K562 (cell line): ENCODE measurements around the gene CPM. TPM values are rescaled to one million over a fixed set of nuclear protein-coding genes. Genes with fewer than 3 reads are reported as not detected.

Source experiments
- ATF6 ChIP-seq: sonication (generic); formaldehyde crosslinking; IDR thresholded peaks from 2 replicates; pipeline ENCODE4 v1.4.0; 2020; ENCODE audit warnings: mild to moderate bottlenecking, missing genetic modification reagents
- CBX2 ChIP-seq: fragments of 200-600 bp; sonication (generic); IDR thresholded peaks from one replicate; pipeline ENCODE4 v1.6.1; 2012; ENCODE audit warnings: mild to moderate bottlenecking, low read length, inconsistent platforms; ENCODE audit not compliant: insufficient read depth, poor library complexity, severe bottlenecking
- DACH1 ChIP-seq: fragments of 450-650 bp; IDR thresholded peaks from 2 replicates; pipeline ENCODE4 v1.6.1; 2018; ENCODE audit not compliant: partially characterized antibody
- DIDO1 ChIP-seq: fragments of 450-650 bp; IDR thresholded peaks from 2 replicates; pipeline ENCODE4 v1.6.1; 2016; ENCODE audit warnings: low read depth, missing biosample characterization, missing genetic modification characterization
- GABPB1 ChIP-seq: sonication (generic); formaldehyde crosslinking; IDR thresholded peaks from 2 replicates; pipeline ENCODE4 v1.8.0; 2022; ENCODE audit warnings: mild to moderate bottlenecking, missing genetic modification reagents
- HMBOX1 ChIP-seq: sonication (generic); IDR thresholded peaks from 2 replicates; pipeline ENCODE4 v1.6.1; 2016
- HOMEZ ChIP-seq: fragments of 250-450 bp; sonication (Bioruptor Pico); IDR thresholded peaks from 2 replicates; pipeline ENCODE4 v1.4.0; 2020; ENCODE audit warnings: mild to moderate bottlenecking, moderate library complexity
- JUN ChIP-seq, 2 experiments: sonication (generic) in 1 of 2; formaldehyde crosslinking in 1 of 2; IDR thresholded peaks; 2 replicates each; pipeline versions ENCODE4 v1.6.1 to v1.8.0; 2012 to 2022; ENCODE audit warnings: borderline replicate concordance in 2 of 2, mild to moderate bottlenecking in 2 of 2, improper control_type of control experiment in 1 of 2, low read depth in 1 of 2, low read length in 1 of 2, missing genetic modification reagents in 1 of 2
- NR2C1 ChIP-seq, 2 experiments: fragments of 450-650 bp; IDR thresholded peaks; 2 replicates each; pipeline ENCODE4 v1.6.1; 2017; ENCODE audit warnings: mild to moderate bottlenecking in 2 of 2, antibody characterized with exemption in 1 of 2, inconsistent platforms in 1 of 2, missing compliant biosample characterization in 1 of 2, missing genetic modification characterization in 1 of 2
- NR4A1 ChIP-seq, 2 experiments: fragments of 250-450 bp in 1 of 2; fragments of 450-650 bp in 1 of 2; sonication (Bioruptor Pico) in 1 of 2; IDR thresholded peaks; 2 replicates each; pipeline versions ENCODE4 v1.4.0 to v1.6.1; 2016 to 2020; ENCODE audit warnings: mild to moderate bottlenecking in 2 of 2, missing compliant biosample characterization in 1 of 2, missing genetic modification characterization in 1 of 2, moderate library complexity in 1 of 2
- ZNF318 ChIP-seq, 2 experiments: fragments of 450-650 bp; IDR thresholded peaks; 2 replicates each; pipeline ENCODE4 v1.6.1; 2016; ENCODE audit warnings: mild to moderate bottlenecking in 2 of 2, borderline replicate concordance in 1 of 2, low read depth in 1 of 2, moderate library complexity in 1 of 2
- polyA plus RNA-seq, 8 experiments: library from polyadenylated mRNA; depleted of rRNA in 4 of 8; stranded (reverse) in 5 of 8; unstranded in 3 of 8; fragments of >200 nt; fragmentation: Nextera tagmentation in 2 of 8; fragmentation: Illumina TruSeq in 1 of 8; extraction: Ambion mirVana in 2 of 8; extraction: Trizol in 1 of 8; gene quantifications; 2 replicates each; pipeline versions ENCODE4 v1.2.1 to v1.2.3, GENCODE V29; 2011 to 2014; ENCODE audit warnings: inconsistent platforms in 1 of 8, missing spikeins in 1 of 8
- total RNA-seq, 7 experiments: library from RNA; depleted of rRNA in 6 of 7; stranded (reverse); fragments of >200 nt in 6 of 7; fragmentation: Illumina TruSeq in 2 of 7; extraction: Trizol in 2 of 7; gene quantifications; 2 replicates each; pipeline versions ENCODE4 v1.2.1 to v1.2.3, GENCODE V29; 2011 to 2021; ENCODE audit warnings: low replicate concordance in 1 of 7

Gene CPM
- total and polyA plus RNA-seq, 9 of the 15 experiments (the other 6 are each of a cell fraction or from before 2014, with no cell fraction given) = 0.31 TPM; not detected in 8

GRCh38 chr12:68808388-68809189, 124.4 kb downstream of the CPM start (continued):
- peak; percentile 58; the same call in 1 of the 2 replicates for TF ChIP-seq ATF6
- TF ChIP-seq NR2C1 (IDR thresholded peaks at IDR 0.05) = peak; percentile 78
- TF ChIP-seq NR2C1 (tag; IDR thresholded peaks at IDR 0.05) = peak; percentile 84
- peak; percentile 93 for TF ChIP-seq HMBOX1
- TF ChIP-seq HOMEZ (CRISPR knock-in tag) = no peak
- peak; percentile 77 for TF ChIP-seq DACH1
- no peak for TF ChIP-seq NR4A1 (CRISPR knock-in tag; IDR thresholded peaks at IDR 0.05)
- TF ChIP-seq NR4A1 (tag; IDR thresholded peaks at IDR 0.05) = no peak
- TF ChIP-seq JUN (IDR thresholded peaks at IDR 0.05; ENCODE audit: borderline replicate concordance, low read depth, low read length) = 0 out of 2 replicates have a peak, but pooled peaks have one; percentile 46
- no peak for TF ChIP-seq JUN (CRISPR knock-in tag; IDR thresholded peaks at IDR 0.05; ENCODE audit: borderline replicate concordance)
- no peak for TF ChIP-seq DIDO1 (tag)
- TF ChIP-seq CBX2 = no peak
- TF ChIP-seq GABPB1 = no peak
- TF ChIP-seq ZNF318 (IDR thresholded peaks at IDR 0.05; ENCODE audit: borderline replicate concordance in 1 of 2, low read depth in 1 of 2) = 0 out of 4 replicates have a peak, but pooled peaks of 1 of the 2 experiments have one; percentile 53
